H1 (cell line): ENCODE measurements around the gene PEX6. TPM values are rescaled to one million over a fixed set of nuclear protein-coding genes. Genes with fewer than 3 reads are reported as not detected.

Source experiments
- BACH1 ChIP-seq: IDR thresholded peaks from 2 replicates; pipeline ENCODE4 v1.6.1; 2012; ENCODE audit warnings: low read length, improper control_type of control experiment
- BCL11A ChIP-seq, 2 experiments: IDR thresholded peaks; one replicate each; pipeline ENCODE4 v1.6.1; 2011; ENCODE audit warnings: low read depth in 2 of 2, low read length in 2 of 2, mild to moderate bottlenecking in 2 of 2
- CEBPB ChIP-seq: IDR thresholded peaks from 2 replicates; pipeline ENCODE4 v1.6.1; 2012; ENCODE audit warnings: low read depth, low read length
- CHD2 ChIP-seq: IDR thresholded peaks from 2 replicates; pipeline ENCODE4 v1.6.1; 2012; ENCODE audit warnings: low read length, improper control_type of control experiment
- CREB1 ChIP-seq: IDR thresholded peaks from 2 replicates; pipeline ENCODE4 v1.6.1; 2012; ENCODE audit warnings: inconsistent platforms
- EZH2 ChIP-seq: fragments of 200-600 bp; sonication (generic); IDR thresholded peaks from 2 replicates; pipeline ENCODE4 v1.7.1; 2012; ENCODE audit warnings: low read depth, mild to moderate bottlenecking, moderate library complexity, low read length, inconsistent platforms; ENCODE audit not compliant: severe bottlenecking
- GTF2F1 ChIP-seq: IDR thresholded peaks from 2 replicates; pipeline ENCODE4 v1.6.1; 2012; ENCODE audit warnings: low read depth, low read length, improper control_type of control experiment, borderline replicate concordance
- HDAC2 ChIP-seq, 2 experiments: fragments of 300-600 bp in 1 of 2; sonication (generic) in 1 of 2; IDR thresholded peaks; 2 replicates each; pipeline ENCODE4 v1.6.1; 2011 to 2012; ENCODE audit warnings: low read depth in 2 of 2, low read length in 2 of 2, mild to moderate bottlenecking in 2 of 2, moderate library complexity in 2 of 2, borderline replicate concordance in 1 of 2, inconsistent platforms in 1 of 2
- MAFK ChIP-seq: IDR thresholded peaks from 2 replicates; pipeline ENCODE4 v1.6.1; 2012; ENCODE audit warnings: low read depth, mild to moderate bottlenecking, improper control_type of control experiment, low read length
- PHF8 ChIP-seq: fragments of 200-600 bp; sonication (generic); conservative IDR thresholded peaks from 2 replicates; pipeline ENCODE4 v1.7.1; 2012; ENCODE audit warnings: low read depth, mild to moderate bottlenecking, inconsistent platforms, low read length, moderate library complexity
- POLR2AphosphoS5 ChIP-seq: IDR thresholded peaks from 2 replicates; pipeline ENCODE4 v1.6.1; 2011; ENCODE audit warnings: low read depth, low read length
- POU5F1 ChIP-seq: IDR thresholded peaks from 2 replicates; pipeline ENCODE4 v1.6.1; 2011; ENCODE audit warnings: low read depth, mild to moderate bottlenecking, low read length, moderate library complexity
- RFX5 ChIP-seq: IDR thresholded peaks from 2 replicates; pipeline ENCODE4 v1.6.1; 2011; ENCODE audit warnings: low read depth, low read length, improper control_type of control experiment, borderline replicate concordance
- RXRA ChIP-seq: IDR thresholded peaks from 2 replicates; pipeline ENCODE4 v1.6.1; 2011; ENCODE audit warnings: low read depth, mild to moderate bottlenecking, low read length, moderate library complexity; ENCODE audit not compliant: insufficient read depth
- SIRT6 ChIP-seq: IDR thresholded peaks from one replicate; pipeline ENCODE4 v1.7.1; 2012; ENCODE audit warnings: low read length, inconsistent platforms
- SP1 ChIP-seq: IDR thresholded peaks from 2 replicates; pipeline ENCODE4 v1.6.1; 2011; ENCODE audit warnings: low read depth, low read length
- SP4 ChIP-seq: IDR thresholded peaks from 2 replicates; pipeline ENCODE4 v1.6.1; 2012; ENCODE audit warnings: low read length, inconsistent platforms
- SUZ12 ChIP-seq: fragments of 200-600 bp; sonication (generic); IDR thresholded peaks from 2 replicates; pipeline ENCODE4 v1.6.1; 2012; ENCODE audit warnings: mild to moderate bottlenecking, inconsistent platforms, low read length, moderate library complexity, mixed read lengths
- TBP ChIP-seq: IDR thresholded peaks from 2 replicates; pipeline ENCODE4 v1.6.1; 2011; ENCODE audit warnings: low read depth, low read length, improper control_type of control experiment
- TEAD4 ChIP-seq: IDR thresholded peaks from 2 replicates; pipeline ENCODE4 v1.6.1; 2012; ENCODE audit warnings: low read depth, low read length, inconsistent platforms, mixed read lengths
- polyA plus RNA-seq, 7 experiments: library from polyadenylated mRNA; depleted of rRNA in 3 of 7; stranded (reverse) in 5 of 7; unstranded in 2 of 7; fragments of >200 nt in 5 of 7; fragments of 200-250 nt in 2 of 7; gene quantifications; 1 replicate in 5 of 7; 2 replicates in 1 of 7; 4 replicates in 1 of 7; pipeline versions ENCODE4 v1.2.1 to v1.2.3, GENCODE V29; 2011 to 2013; ENCODE audit warnings: missing spikeins in 2 of 7, mixed read lengths in 2 of 7
- total RNA-seq: library from RNA; stranded (reverse); fragmentation: NEBNext Ultra II Directional; extraction: Animal tissue kit (Norgen Biotek cat#: 25700); gene quantifications from 2 replicates; pipeline ENCODE4 v1.2.1, GENCODE V29; 2021
- TF ChIP-seq, protein P1 (sequence below), 3 experiments: IDR thresholded peaks; 1 replicate in 2 of 3; 2 replicates in 1 of 3; pipeline versions ENCODE4 v1.5.1 to v1.6.1; 2011; ENCODE audit warnings: low read length in 3 of 3, mild to moderate bottlenecking in 3 of 3, inconsistent platforms in 2 of 3, low read depth in 1 of 3, moderate library complexity in 1 of 3; ENCODE audit not compliant: insufficient read depth in 1 of 3; ENCODE audit errors: control extremely low read depth in 1 of 3
- TF ChIP-seq, protein P2 (sequence below): IDR thresholded peaks from 2 replicates; pipeline ENCODE4 v1.6.1; 2011; ENCODE audit warnings: low read depth, mild to moderate bottlenecking, low read length; ENCODE audit not compliant: insufficient read depth

The PEX6 gene
- total and polyA plus RNA-seq, 2 of the 8 experiments (the other 6 are each of a cell fraction or from before 2014, with no cell fraction given), result 6.4 to 12.5 TPM

DNA sequence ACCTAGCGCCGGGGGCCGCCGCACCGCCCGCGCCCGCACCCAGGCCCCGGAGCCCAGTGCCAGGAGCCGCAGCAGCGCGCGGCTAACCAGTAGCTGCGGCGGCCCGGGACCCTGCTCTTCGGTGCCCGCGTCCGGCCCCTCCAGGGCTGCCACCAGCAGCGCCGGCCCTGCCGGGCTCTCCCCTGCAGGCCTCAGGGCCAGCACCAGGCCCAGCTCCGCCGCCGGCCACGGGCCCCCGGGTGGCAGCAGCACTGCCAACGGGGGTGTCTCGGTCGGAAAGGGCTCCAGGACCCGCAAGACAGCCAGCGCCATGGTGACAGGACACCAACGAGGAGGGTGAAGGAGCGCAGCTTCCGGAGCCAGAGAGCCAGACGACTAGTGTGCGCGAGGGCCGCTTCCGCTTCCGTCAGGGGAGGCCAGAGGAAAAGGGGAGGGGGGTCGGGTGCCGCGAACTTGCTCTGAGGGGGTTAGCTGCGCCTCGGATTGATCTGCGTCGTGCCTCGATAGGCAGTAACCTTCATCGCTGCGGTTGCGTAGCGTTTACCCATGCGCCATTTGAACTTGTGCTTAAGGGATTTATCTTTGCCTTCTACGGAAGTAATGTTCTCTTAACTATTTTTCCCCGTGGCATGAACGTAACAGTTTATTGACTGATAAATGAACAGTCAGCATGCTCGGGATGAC lies at the start of gene PEX6 (continued):
- TF ChIP-seq HDAC2 (IDR thresholded peaks at IDR 0.05; ENCODE audit: borderline replicate concordance in 1 of 2, low read depth in 2 of 2, low read length in 2 of 2) (0 out of 4 replicates have a peak, but pooled peaks of 1 of the 2 experiments have one; percentile 51), CHD2 (peak; percentile 32; the same call in 1 of the 2 replicates), POLR2AphosphoS5 (peak; percentile 84), GTF2F1 (no peak), CREB1 (peak; percentile 73), TEAD4 (no peak), RFX5 (no peak), POU5F1 (no peak), BACH1 (no peak), SP4 (peak; percentile 26; the same call in 1 of the 2 replicates), TBP (peak; percentile 72; the same call in 1 of the 2 replicates), EZH2 (no peak), MAFK (no peak), SP1 (no peak), CEBPB (no peak), SIRT6 (no peak), SUZ12 (no peak), BCL11A (IDR thresholded peaks at IDR 0.05; ENCODE audit: low read depth in 2 of 2, low read length in 2 of 2) (no peak), PHF8 (no peak; the same call in 1 of the 2 replicates), RXRA (no peak)
- TF ChIP-seq, protein P1, sequence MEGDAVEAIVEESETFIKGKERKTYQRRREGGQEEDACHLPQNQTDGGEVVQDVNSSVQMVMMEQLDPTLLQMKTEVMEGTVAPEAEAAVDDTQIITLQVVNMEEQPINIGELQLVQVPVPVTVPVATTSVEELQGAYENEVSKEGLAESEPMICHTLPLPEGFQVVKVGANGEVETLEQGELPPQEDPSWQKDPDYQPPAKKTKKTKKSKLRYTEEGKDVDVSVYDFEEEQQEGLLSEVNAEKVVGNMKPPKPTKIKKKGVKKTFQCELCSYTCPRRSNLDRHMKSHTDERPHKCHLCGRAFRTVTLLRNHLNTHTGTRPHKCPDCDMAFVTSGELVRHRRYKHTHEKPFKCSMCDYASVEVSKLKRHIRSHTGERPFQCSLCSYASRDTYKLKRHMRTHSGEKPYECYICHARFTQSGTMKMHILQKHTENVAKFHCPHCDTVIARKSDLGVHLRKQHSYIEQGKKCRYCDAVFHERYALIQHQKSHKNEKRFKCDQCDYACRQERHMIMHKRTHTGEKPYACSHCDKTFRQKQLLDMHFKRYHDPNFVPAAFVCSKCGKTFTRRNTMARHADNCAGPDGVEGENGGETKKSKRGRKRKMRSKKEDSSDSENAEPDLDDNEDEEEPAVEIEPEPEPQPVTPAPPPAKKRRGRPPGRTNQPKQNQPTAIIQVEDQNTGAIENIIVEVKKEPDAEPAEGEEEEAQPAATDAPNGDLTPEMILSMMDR (IDR thresholded peaks at IDR 0.05; ENCODE audit: control extremely low read depth in 1 of 3, insufficient read depth in 1 of 3, low read depth in 1 of 3, low read length in 3 of 3), result no peak; a peak in 1 of 4 replicates
- TF ChIP-seq, protein P2, sequence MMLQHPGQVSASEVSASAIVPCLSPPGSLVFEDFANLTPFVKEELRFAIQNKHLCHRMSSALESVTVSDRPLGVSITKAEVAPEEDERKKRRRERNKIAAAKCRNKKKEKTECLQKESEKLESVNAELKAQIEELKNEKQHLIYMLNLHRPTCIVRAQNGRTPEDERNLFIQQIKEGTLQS, result no peak
